SU-DHL-6 (cell line): Measurements from ENCODE around the gene MEGF10.
A peak's percentile ranks its signal among the peaks of the same experiment; 100 is the strongest.
"Not testable (repeated sequence)": the region's sequence is repeated elsewhere in the genome, so short reads cannot be mapped to it uniquely, and the experiment has no call there.

Experiments used
- H2AFZ ChIP-seq: fragments of 200-600 bp; sonication (generic); 2 replicates; pipeline ENCODE4 v1.6.1; 2014; ENCODE audit warnings: low read depth, mild to moderate bottlenecking, moderate library complexity, mixed read lengths, antibody characterized with exemption, low read length; ENCODE audit not compliant: severe bottlenecking
- H3F3A ChIP-seq: fragments of 200-600 bp; shearing (Covaris generic); 2 replicates; pipeline ENCODE4 v1.6.0; 2016; ENCODE audit warnings: antibody characterized with exemption, mild to moderate bottlenecking; ENCODE audit not compliant: insufficient read depth
- H3K27ac ChIP-seq: fragments of 200-600 bp; sonication (generic); 2 replicates; pipeline ENCODE4 v1.5.1; 2016; ENCODE audit warnings: low read depth, mild to moderate bottlenecking, low read length, moderate library complexity, mixed read lengths
- H3K27me3 ChIP-seq: fragments of 200-600 bp; sonication (generic), shearing (Covaris generic); 2 replicates; pipeline ENCODE4 v1.6.0; 2014; ENCODE audit warnings: mild to moderate bottlenecking, low read length
- H3K36me3 ChIP-seq: fragments of 200-600 bp; sonication (generic); 2 replicates; pipeline ENCODE4 v1.6.1; 2014; ENCODE audit warnings: mild to moderate bottlenecking, low read length, mixed read lengths
- H3K4me2 ChIP-seq: fragments of 300-600, 200-600 bp; shearing (Covaris generic), sonication (generic); 2 replicates; pipeline ENCODE4 v1.6.0; 2014; ENCODE audit warnings: low read length, low read depth, mild to moderate bottlenecking; ENCODE audit not compliant: poor library complexity, severe bottlenecking
- H3K4me3 ChIP-seq: fragments of 200-600 bp; sonication (generic); 2 replicates; pipeline ENCODE4 v1.5.1; 2014; ENCODE audit warnings: antibody characterized with exemption, low read length, mild to moderate bottlenecking, mixed read lengths; ENCODE audit not compliant: insufficient read depth, poor library complexity, severe bottlenecking
- H3K79me2 ChIP-seq: fragments of 200-600 bp; sonication (generic); 2 replicates; pipeline ENCODE4 v1.6.1; 2014; ENCODE audit warnings: mild to moderate bottlenecking, low read length, moderate library complexity; ENCODE audit not compliant: insufficient read depth
- H3K9ac ChIP-seq: fragments of 200-600 bp; sonication (generic); 2 replicates; pipeline ENCODE4 v1.7.0; 2014; ENCODE audit warnings: mild to moderate bottlenecking, low read length
- H3K9me2 ChIP-seq: fragments of 200-600 bp; sonication (generic); replicated peaks from 2 replicates; pipeline ENCODE4 v1.6.1; 2014; ENCODE audit warnings: low read length; ENCODE audit not compliant: insufficient read depth
- H3K9me3 ChIP-seq: fragments of 200-600 bp; sonication (generic); 2 replicates; pipeline ENCODE4 v1.6.1; 2014; ENCODE audit warnings: low read length, mixed read lengths; ENCODE audit not compliant: insufficient read depth
- H4K20me1 ChIP-seq: fragments of 200-600 bp; sonication (generic); 2 replicates; pipeline ENCODE4 v1.6.1; 2014; ENCODE audit warnings: low read depth, mild to moderate bottlenecking, antibody characterized with exemption, low read length, moderate library complexity, mixed read lengths
- EZH2phosphoT487 ChIP-seq: fragments of 200-600 bp; sonication (generic), shearing (Covaris generic); conservative IDR thresholded peaks from 2 replicates; pipeline ENCODE4 v1.6.1; 2018; ENCODE audit warnings: mild to moderate bottlenecking, antibody characterized with exemption, low read length, moderate library complexity, mixed read lengths
- TF ChIP-seq, protein P1 (sequence below): fragments of 200-600 bp; sonication (generic); IDR thresholded peaks from one replicate; pipeline ENCODE4 v1.5.1; 2017; ENCODE audit warnings: antibody characterized with exemption, mild to moderate bottlenecking, low read length, moderate library complexity; ENCODE audit not compliant: insufficient read depth, poor library complexity, severe bottlenecking

MEGF10 gene

DNA sequence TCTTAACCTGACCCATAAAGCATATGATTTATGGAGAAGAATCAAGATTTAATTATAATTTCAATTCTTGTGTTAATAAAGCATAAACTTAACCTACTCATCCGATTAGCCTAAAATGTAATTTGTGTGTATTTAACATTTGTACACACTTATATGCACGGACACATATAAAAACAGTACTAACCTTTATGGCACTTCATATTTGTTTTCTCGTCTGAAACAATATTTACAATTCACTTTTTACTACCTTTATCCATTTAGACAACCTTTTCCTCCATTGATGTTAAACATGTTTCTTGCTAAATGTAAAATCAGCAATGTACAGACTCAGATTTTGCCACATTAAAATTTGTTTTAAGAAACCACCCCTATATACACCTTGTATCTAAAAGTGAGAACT lies 22.8 kb downstream of the MEGF10 start:
- no peaks in the 10 kb centered on the region for H3K9me3 ChIP-seq
- H3K4me3 ChIP-seq = no peak overlapping the region
- no peak for TF ChIP-seq EZH2phosphoT487
- TF ChIP-seq, protein P1, sequence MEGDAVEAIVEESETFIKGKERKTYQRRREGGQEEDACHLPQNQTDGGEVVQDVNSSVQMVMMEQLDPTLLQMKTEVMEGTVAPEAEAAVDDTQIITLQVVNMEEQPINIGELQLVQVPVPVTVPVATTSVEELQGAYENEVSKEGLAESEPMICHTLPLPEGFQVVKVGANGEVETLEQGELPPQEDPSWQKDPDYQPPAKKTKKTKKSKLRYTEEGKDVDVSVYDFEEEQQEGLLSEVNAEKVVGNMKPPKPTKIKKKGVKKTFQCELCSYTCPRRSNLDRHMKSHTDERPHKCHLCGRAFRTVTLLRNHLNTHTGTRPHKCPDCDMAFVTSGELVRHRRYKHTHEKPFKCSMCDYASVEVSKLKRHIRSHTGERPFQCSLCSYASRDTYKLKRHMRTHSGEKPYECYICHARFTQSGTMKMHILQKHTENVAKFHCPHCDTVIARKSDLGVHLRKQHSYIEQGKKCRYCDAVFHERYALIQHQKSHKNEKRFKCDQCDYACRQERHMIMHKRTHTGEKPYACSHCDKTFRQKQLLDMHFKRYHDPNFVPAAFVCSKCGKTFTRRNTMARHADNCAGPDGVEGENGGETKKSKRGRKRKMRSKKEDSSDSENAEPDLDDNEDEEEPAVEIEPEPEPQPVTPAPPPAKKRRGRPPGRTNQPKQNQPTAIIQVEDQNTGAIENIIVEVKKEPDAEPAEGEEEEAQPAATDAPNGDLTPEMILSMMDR = no peak
- H3F3A ChIP-seq = no peaks in the 10 kb centered on the region
- H3K9ac ChIP-seq = no peak overlapping the region
- no peak overlapping the region for H3K4me2 ChIP-seq
- H4K20me1 ChIP-seq = no peaks in the 10 kb centered on the region
- H3K27me3 ChIP-seq = no peaks in the 10 kb centered on the region
- no peaks in the 10 kb centered on the region for H3K9me2 ChIP-seq
- H3K27ac ChIP-seq = no peak overlapping the region
- H3K36me3 ChIP-seq = no peaks in the 10 kb centered on the region
- no peak overlapping the region for H2AFZ ChIP-seq
- no peaks in the 10 kb centered on the region for H3K79me2 ChIP-seq

DNA sequence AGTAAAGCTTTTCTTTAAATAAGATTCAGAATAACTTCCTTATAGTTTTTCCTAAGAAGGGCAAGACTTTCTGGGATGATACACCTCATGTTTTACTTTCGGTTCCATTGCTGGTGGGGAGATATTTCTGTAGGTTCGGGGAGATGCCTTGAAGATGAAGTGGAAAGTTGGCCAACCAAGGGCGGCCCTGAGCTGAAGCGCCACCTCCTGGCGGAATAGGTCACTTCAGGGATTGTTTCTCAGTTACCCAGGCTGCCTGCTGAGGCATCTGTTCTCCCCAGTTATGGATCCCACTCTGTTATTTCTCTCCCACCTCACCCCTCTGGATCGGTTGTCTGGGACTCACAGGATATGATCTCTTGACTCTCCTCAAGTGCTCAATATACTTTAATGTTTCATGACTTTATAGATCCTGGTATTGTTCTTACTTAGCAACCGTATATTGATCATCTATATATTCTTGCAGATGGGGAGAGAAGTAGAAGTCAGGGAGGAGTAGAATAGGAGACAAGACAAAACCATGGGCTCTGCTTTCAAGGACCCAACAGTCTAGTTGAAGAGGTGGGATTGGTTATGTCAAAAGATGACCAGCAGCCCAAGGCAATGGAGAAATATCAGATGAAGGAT lies 23.4 kb downstream of the MEGF10 start:
- Histone ChIP-seq H2AFZ (no peak overlapping the region), H3K9ac (no peak overlapping the region), H3F3A (no peaks in the 10 kb centered on the region), H3K79me2 (no peaks in the 10 kb centered on the region), H3K9me2 (no peaks in the 10 kb centered on the region), H4K20me1 (no peaks in the 10 kb centered on the region), H3K4me3 (no peak overlapping the region), H3K4me2 (no peak overlapping the region), H3K9me3 (no peaks in the 10 kb centered on the region), H3K27me3 (no peaks in the 10 kb centered on the region), H3K36me3 (no peaks in the 10 kb centered on the region), H3K27ac (no peak overlapping the region)
- TF ChIP-seq, protein P1 = peak; percentile 65
- no peak for TF ChIP-seq EZH2phosphoT487

DNA sequence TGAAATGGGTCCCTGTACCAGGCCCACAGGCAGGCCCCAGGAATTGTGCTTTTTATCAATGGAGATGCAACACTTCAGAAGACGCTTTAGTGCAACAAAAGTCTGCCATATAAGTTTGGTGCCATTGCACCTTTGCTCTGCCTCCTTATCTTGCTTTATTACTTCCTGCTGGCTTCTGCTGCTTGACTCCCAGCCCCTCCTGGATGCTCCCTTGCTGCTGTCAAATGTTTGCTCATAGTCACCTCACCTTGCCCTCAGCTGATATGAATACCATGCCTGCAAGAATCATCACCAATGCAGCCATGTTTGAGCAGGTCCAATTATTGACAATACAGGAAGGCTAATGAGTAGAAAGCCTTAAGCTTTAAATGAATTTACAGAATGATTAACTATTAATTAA lies 25.4 kb downstream of the MEGF10 start:
- H3F3A ChIP-seq = no peaks in the 10 kb centered on the region
- no peak overlapping the region for H2AFZ ChIP-seq
- H3K9me2 ChIP-seq = no peaks in the 10 kb centered on the region
- H3K27me3 ChIP-seq = no peaks in the 10 kb centered on the region
- no peak for TF ChIP-seq EZH2phosphoT487
- TF ChIP-seq, protein P1 = no peak
- H3K36me3 ChIP-seq = no peaks in the 10 kb centered on the region
- no peaks in the 10 kb centered on the region for H4K20me1 ChIP-seq
- no peaks in the 10 kb centered on the region for H3K9me3 ChIP-seq
- no peak overlapping the region for H3K9ac ChIP-seq
- no peak overlapping the region for H3K4me3 ChIP-seq
- H3K4me2 ChIP-seq = no peak overlapping the region
- no peaks in the 10 kb centered on the region for H3K79me2 ChIP-seq
- no peak overlapping the region for H3K27ac ChIP-seq

DNA sequence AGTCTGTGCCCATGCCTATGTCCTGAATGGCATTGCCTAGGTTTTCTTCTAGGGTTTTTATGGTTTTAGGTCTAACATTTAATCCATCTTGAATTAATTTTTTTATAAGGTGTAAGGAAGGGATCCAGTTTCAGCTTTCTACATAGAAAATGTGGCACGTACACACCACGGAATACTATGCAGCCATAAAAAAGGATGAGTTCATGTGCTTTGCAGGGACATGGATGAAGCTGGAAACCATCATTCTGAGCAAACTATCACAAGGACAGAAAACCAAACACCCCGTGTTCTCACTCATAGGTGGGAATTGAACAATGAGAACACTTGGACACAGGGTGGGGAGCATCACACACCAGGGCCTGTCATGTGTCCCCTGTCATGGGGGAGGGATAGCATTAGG lies 26.8 kb downstream of the MEGF10 start:
- not testable (repeated sequence) for H3K4me3 ChIP-seq, H3K27me3 ChIP-seq, H3K9me2 ChIP-seq, H3K36me3 ChIP-seq, H3K9ac ChIP-seq, H3K27ac ChIP-seq, H3K9me3 ChIP-seq, H3F3A ChIP-seq, H4K20me1 ChIP-seq, H2AFZ ChIP-seq, H3K79me2 ChIP-seq, H3K4me2 ChIP-seq
